ENCODE measurements around the gene WDR12. TPM values are rescaled to one million over a fixed set of nuclear protein-coding genes. Genes with fewer than 3 reads are reported as not detected.

WDR12 gene
- total and polyA plus RNA-seq, 9 of the 15 experiments (the other 6 are each of a cell fraction or from before 2014, with no cell fraction given): 109 to 554 (median 174) TPM

DNA sequence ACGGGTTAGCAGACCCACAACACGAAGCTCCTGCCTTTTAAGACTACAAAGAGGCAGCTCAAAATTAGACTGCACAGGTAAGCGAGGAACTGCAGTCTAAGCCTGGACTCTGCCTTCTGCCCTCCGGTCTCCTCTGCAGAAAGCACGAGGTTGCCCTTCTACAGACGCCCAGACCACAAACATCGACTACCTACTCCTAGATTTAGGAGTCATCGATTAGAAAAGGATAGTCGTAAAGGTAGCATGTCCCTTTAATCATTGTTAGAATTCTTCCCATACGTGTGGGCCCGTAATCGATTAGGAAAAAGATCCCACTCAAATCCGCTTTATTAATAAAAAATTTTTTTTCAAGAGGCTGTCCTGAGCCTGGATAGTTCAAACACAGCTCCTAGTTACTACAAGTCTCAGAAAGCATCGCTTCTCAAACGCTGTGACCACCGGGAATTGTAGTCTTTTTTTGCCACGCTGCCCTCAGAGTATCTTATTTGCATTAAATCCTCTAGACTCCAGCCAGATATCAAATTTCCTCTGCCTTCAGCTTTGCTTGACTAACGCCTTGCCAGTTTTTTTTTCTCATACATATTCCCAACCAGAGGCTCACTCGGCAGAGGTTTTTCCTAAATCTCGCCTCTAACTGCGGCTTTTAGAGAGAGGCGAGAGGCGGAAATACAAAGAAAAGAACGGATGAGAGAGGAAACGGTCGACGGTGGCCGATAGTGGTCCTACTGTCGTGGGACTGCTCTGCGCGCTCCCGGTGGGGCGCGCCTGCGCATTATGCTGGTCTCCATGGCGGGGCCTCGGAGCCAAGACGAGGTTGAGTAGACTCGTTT is at the start of gene WDR12, which contains the start of gene CARF (continued):
- 0 out of 2 replicates have a peak, but pooled peaks have one; percentile 12 for TF ChIP-seq TEAD4 (IDR thresholded peaks at IDR 0.05; ENCODE audit: low read length)
- no peak for TF ChIP-seq TEAD4 (CRISPR knock-in tag; IDR thresholded peaks at IDR 0.05; ENCODE audit: borderline replicate concordance)
- TF ChIP-seq, protein P1, sequence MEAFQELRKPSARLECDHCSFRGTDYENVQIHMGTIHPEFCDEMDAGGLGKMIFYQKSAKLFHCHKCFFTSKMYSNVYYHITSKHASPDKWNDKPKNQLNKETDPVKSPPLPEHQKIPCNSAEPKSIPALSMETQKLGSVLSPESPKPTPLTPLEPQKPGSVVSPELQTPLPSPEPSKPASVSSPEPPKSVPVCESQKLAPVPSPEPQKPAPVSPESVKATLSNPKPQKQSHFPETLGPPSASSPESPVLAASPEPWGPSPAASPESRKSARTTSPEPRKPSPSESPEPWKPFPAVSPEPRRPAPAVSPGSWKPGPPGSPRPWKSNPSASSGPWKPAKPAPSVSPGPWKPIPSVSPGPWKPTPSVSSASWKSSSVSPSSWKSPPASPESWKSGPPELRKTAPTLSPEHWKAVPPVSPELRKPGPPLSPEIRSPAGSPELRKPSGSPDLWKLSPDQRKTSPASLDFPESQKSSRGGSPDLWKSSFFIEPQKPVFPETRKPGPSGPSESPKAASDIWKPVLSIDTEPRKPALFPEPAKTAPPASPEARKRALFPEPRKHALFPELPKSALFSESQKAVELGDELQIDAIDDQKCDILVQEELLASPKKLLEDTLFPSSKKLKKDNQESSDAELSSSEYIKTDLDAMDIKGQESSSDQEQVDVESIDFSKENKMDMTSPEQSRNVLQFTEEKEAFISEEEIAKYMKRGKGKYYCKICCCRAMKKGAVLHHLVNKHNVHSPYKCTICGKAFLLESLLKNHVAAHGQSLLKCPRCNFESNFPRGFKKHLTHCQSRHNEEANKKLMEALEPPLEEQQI (IDR thresholded peaks at IDR 0.05): no peak
- TF ChIP-seq TAF9B (IDR thresholded peaks at IDR 0.05; ENCODE audit: partially characterized antibody): peak; percentile 53
- TF ChIP-seq, protein P2, sequence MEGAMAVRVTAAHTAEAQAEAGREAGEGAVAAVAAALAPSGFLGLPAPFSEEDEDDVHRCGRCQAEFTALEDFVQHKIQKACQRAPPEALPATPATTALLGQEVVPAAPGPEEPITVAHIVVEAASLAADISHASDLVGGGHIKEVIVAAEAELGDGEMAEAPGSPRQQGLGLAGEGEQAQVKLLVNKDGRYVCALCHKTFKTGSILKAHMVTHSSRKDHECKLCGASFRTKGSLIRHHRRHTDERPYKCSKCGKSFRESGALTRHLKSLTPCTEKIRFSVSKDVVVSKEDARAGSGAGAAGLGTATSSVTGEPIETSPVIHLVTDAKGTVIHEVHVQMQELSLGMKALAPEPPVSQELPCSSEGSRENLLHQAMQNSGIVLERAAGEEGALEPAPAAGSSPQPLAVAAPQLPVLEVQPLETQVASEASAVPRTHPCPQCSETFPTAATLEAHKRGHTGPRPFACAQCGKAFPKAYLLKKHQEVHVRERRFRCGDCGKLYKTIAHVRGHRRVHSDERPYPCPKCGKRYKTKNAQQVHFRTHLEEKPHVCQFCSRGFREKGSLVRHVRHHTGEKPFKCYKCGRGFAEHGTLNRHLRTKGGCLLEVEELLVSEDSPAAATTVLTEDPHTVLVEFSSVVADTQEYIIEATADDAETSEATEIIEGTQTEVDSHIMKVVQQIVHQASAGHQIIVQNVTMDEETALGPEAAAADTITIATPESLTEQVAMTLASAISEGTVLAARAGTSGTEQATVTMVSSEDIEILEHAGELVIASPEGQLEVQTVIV (CRISPR knock-in tag; IDR thresholded peaks at IDR 0.05; ENCODE audit: borderline replicate concordance): peak; percentile 28; the same call in 1 of the 2 replicates
- no peak for TF ChIP-seq THRAP3 (IDR thresholded peaks at IDR 0.05; ENCODE audit: borderline replicate concordance)
- no peak for TF ChIP-seq KDM2B (CRISPR knock-in tag; IDR thresholded peaks at IDR 0.05)
- TF ChIP-seq, protein P3, sequence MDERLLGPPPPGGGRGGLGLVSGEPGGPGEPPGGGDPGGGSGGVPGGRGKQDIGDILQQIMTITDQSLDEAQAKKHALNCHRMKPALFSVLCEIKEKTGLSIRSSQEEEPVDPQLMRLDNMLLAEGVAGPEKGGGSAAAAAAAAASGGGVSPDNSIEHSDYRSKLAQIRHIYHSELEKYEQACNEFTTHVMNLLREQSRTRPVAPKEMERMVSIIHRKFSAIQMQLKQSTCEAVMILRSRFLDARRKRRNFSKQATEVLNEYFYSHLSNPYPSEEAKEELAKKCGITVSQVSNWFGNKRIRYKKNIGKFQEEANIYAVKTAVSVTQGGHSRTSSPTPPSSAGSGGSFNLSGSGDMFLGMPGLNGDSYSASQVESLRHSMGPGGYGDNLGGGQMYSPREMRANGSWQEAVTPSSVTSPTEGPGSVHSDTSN (CRISPR knock-in tag; IDR thresholded peaks at IDR 0.05; ENCODE audit: low read depth): no peak
- TF ChIP-seq, protein P3 (tag; conservative IDR thresholded peaks at IDR 0.05; ENCODE audit: low read depth): no peak
- peak; percentile 9; the same call in 1 of the 2 replicates for TF ChIP-seq ESRRA (IDR thresholded peaks at IDR 0.05; ENCODE audit: borderline replicate concordance, low read depth)
- TF ChIP-seq HCFC1 (IDR thresholded peaks at IDR 0.05; ENCODE audit: low read depth, low read length): peak; percentile 78
- TF ChIP-seq, protein P4, sequence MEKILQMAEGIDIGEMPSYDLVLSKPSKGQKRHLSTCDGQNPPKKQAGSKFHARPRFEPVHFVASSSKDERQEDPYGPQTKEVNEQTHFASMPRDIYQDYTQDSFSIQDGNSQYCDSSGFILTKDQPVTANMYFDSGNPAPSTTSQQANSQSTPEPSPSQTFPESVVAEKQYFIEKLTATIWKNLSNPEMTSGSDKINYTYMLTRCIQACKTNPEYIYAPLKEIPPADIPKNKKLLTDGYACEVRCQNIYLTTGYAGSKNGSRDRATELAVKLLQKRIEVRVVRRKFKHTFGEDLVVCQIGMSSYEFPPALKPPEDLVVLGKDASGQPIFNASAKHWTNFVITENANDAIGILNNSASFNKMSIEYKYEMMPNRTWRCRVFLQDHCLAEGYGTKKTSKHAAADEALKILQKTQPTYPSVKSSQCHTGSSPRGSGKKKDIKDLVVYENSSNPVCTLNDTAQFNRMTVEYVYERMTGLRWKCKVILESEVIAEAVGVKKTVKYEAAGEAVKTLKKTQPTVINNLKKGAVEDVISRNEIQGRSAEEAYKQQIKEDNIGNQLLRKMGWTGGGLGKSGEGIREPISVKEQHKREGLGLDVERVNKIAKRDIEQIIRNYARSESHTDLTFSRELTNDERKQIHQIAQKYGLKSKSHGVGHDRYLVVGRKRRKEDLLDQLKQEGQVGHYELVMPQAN (IDR thresholded peaks at IDR 0.05; ENCODE audit: borderline replicate concordance): peak; percentile 95
- no peak for TF ChIP-seq OTX1 (CRISPR knock-in tag; IDR thresholded peaks at IDR 0.05)
- peak in 2 of 3 experiments; percentile 70 to 81 for TF ChIP-seq YY1 (IDR thresholded peaks at IDR 0.05; ENCODE audit: borderline replicate concordance in 1 of 3, control insufficient read depth in 1 of 3, extremely low read depth in 1 of 3, insufficient read depth in 3 of 3, insufficient read length in 1 of 3, insufficient replicate concordance in 2 of 3, low read depth in 1 of 3, low read length in 2 of 3)
- TF ChIP-seq CBX3 (IDR thresholded peaks at IDR 0.05; ENCODE audit: borderline replicate concordance in 1 of 2, low read length in 2 of 2): peak in 1 of 2 experiments; percentile 64; a peak in 2 of 3 replicates
- TF ChIP-seq NFIC (IDR thresholded peaks at IDR 0.05): peak; percentile 82

Measured in K562 (cell line).